PFSK-1 (cell line): ENCODE measurements around the gene SAC3D1.

ENCODE experiments used
- FOXP2 ChIP-seq: optimal IDR thresholded peaks from 2 replicates; pipeline ENCODE3; 2011; ENCODE audit warnings: borderline replicate concordance, control low read depth, inconsistent platforms; ENCODE audit not compliant: insufficient read depth; ENCODE audit errors: extremely low read length, extremely low read depth
- POLR2AphosphoS5 ChIP-seq: IDR thresholded peaks from 2 replicates; pipeline ENCODE4 v1.6.1; 2012; ENCODE audit warnings: low read depth, mild to moderate bottlenecking, control low read depth, low read length, moderate library complexity
- REST ChIP-seq, 2 experiments: IDR thresholded peaks; 2 replicates each; pipeline versions ENCODE4 v1.6.1 to v1.8.0; 2011 to 2012; ENCODE audit warnings: low read depth in 2 of 2, low read length in 2 of 2, control low read depth in 1 of 2, inconsistent platforms in 1 of 2, mild to moderate bottlenecking in 1 of 2, moderate library complexity in 1 of 2; ENCODE audit not compliant: insufficient read depth in 1 of 2
- SIN3A ChIP-seq: IDR thresholded peaks from 2 replicates; pipeline ENCODE4 v1.6.1; 2012; ENCODE audit warnings: mild to moderate bottlenecking, low read length, moderate library complexity, borderline replicate concordance; ENCODE audit not compliant: insufficient read depth
- TAF1 ChIP-seq: IDR thresholded peaks from 2 replicates; pipeline ENCODE4 v1.6.1; 2012; ENCODE audit warnings: low read length, control low read depth, borderline replicate concordance; ENCODE audit not compliant: insufficient read depth

Gene SAC3D1

GRCh38 chr11:65083134-65083833, 42.3 kb downstream of the SAC3D1 start:
- TF ChIP-seq POLR2AphosphoS5 (no peak), REST (IDR thresholded peaks at IDR 0.05; ENCODE audit: insufficient read depth in 1 of 2, low read depth in 2 of 2, low read length in 2 of 2) (peak in 1 of 2 experiments; percentile 57; a peak in 1 of 4 replicates)

- TF ChIP-seq FOXP2 (peak; percentile 88), REST (IDR thresholded peaks at IDR 0.05; ENCODE audit: insufficient read depth in 1 of 2, low read depth in 2 of 2, low read length in 2 of 2) (0 out of 4 replicates have a peak, but pooled peaks of 1 of the 2 experiments have one; percentile 38), TAF1 (peak; percentile 67; the same call in 1 of the 2 replicates), SIN3A (0 out of 2 replicates have a peak, but pooled peaks have one; percentile 70), POLR2AphosphoS5 (peak; percentile 66)
These were observed 43.0 kb downstream of the SAC3D1 start, which contains the start of the genes CDCA5 and ZFPL1 for GRCh38 chr11:65083834-65084597. TSS of gene CDCA5 (minus strand) at chr11:65084040. CDS start at chr11:65083978, 62 bp downstream. TSS of gene ZFPL1 (plus strand) at chr11:65084222. CDS start at chr11:65084699, 477 bp downstream.

- TF ChIP-seq SIN3A (no peak), REST (IDR thresholded peaks at IDR 0.05; ENCODE audit: insufficient read depth in 1 of 2, low read depth in 2 of 2, low read length in 2 of 2) (no peak), TAF1 (no peak), POLR2AphosphoS5 (no peak; the same call in 1 of the 2 replicates), FOXP2 (no peak)
These were observed 43.8 kb downstream of the SAC3D1 start for GRCh38 chr11:65084598-65085375.

GRCh38 chr11:65085446-65085845, 44.4 kb downstream of the SAC3D1 start:
- TF ChIP-seq TAF1, result no peak
- TF ChIP-seq SIN3A, result no peak
- TF ChIP-seq FOXP2, result no peak
- no peak for TF ChIP-seq POLR2AphosphoS5
- TF ChIP-seq REST (IDR thresholded peaks at IDR 0.05; ENCODE audit: insufficient read depth in 1 of 2, low read depth in 2 of 2, low read length in 2 of 2), result no peak
